ENCODE data around the gene SLC36A3. TPM values are rescaled to one million over a fixed set of nuclear protein-coding genes. Genes with fewer than 3 reads are reported as not detected.

The SLC36A3 gene
- total RNA-seq, 4 donors from 2014 or later = not detected

GRCh38 chr5:151233616-151234085 is 69.9 kb downstream of the SLC36A3 start:
- no peaks in the 10 kb centered on the region for H3K27me3 ChIP-seq
- TF ChIP-seq POLR2A (IDR thresholded peaks at IDR 0.05; ENCODE audit: low read depth) (no peak), EP300 (IDR thresholded peaks at IDR 0.05) (no peak), CTCF (IDR thresholded peaks at IDR 0.05) (no peak), POLR2AphosphoS5 (IDR thresholded peaks at IDR 0.05) (no peak)
- intact Hi-C loops (cut with DNase I) = no loop called here
- no peak overlapping the region for H3K4me3 ChIP-seq
- H3K4me1 ChIP-seq = peaks cover 20 to 37% (median 35%) of the 10 kb centered on the region in 4 donors
- 86% methylated on average over 8 of the region's 8 CpGs for WGBS
- H3K9me3 ChIP-seq = no peaks in the 10 kb centered on the region
- H3K36me3 ChIP-seq = no peaks in the 10 kb centered on the region
- no peak for DNase-seq (ENCODE audit: extremely low spot score)
- peak overlapping the region in 2 of 4 donors; percentile 74 to 76 for H3K27ac ChIP-seq (replicated peaks in 1 of 4)

- Histone ChIP-seq H3K4me3 (no peak overlapping the region), H3K27me3 (no peaks in the 10 kb centered on the region), H3K4me1 (peaks cover 18 to 22% (median 20%) of the 10 kb centered on the region in 4 donors), H3K9me3 (no peaks in the 10 kb centered on the region), H3K36me3 (no peaks in the 10 kb centered on the region), H3K27ac (replicated peaks in 1 of 4) (no peak overlapping the region)
- no peak for TF ChIP-seq CTCF (IDR thresholded peaks at IDR 0.05)
- TF ChIP-seq POLR2AphosphoS5 (IDR thresholded peaks at IDR 0.05) = no peak
- TF ChIP-seq POLR2A (IDR thresholded peaks at IDR 0.05; ENCODE audit: low read depth) = no peak
- TF ChIP-seq EP300 (IDR thresholded peaks at IDR 0.05) = no peak
- DNase-seq (ENCODE audit: extremely low spot score) = no peak
- intact Hi-C loops (cut with DNase I) = no loop called here
These were observed 72.2 kb downstream of the SLC36A3 start for GRCh38 chr5:151231359-151231758.

DNA sequence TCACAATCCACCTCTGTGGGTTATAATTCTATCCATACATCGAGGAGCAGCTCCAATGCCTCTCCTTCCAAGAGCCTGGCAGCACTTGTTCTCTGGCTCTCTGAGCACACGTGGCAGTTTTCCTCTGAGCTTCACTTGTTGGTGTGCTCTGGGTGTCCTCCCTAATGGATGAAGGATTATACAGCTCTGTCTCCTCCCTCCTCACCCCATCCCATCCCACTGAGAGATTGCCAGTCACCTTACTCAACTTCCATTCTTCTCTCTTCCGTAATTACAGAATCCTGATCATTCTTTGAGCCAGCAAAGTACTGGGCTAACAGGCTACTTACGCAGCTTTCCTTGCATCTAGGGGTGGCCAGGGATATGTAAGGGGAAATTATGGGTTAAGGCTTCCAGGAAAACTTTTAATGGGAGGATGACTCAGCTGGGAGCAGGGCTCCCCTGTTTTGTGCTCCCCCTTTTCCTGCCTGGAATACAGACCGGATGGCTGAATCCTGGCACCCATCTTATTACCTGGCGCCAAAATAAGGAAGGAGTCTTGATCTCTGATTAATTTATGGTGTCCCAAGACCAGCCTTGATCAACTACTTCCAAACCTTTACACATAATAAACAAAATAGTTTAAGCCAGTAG is 73.4 kb downstream of the SLC36A3 start:
- DNase-seq (ENCODE audit: extremely low spot score) = no peak
- no peaks in the 10 kb centered on the region for H3K27me3 ChIP-seq
- intact Hi-C loops (cut with DNase I) = no loop called here
- H3K4me3 ChIP-seq = no peak overlapping the region
- TF ChIP-seq POLR2A (IDR thresholded peaks at IDR 0.05; ENCODE audit: low read depth) (no peak), POLR2AphosphoS5 (IDR thresholded peaks at IDR 0.05) (peak in 1 of 2 donors; percentile 40), EP300 (IDR thresholded peaks at IDR 0.05) (peak; percentile 11), CTCF (IDR thresholded peaks at IDR 0.05) (no peak)
- H3K9me3 ChIP-seq = no peaks in the 10 kb centered on the region
- WGBS = 47% methylated on average over 6 of the region's 6 CpGs
- H3K4me1 ChIP-seq = peaks cover 14 to 18% (median 15%) of the 10 kb centered on the region in 4 donors
- no peaks in the 10 kb centered on the region for H3K36me3 ChIP-seq
- H3K27ac ChIP-seq (replicated peaks in 1 of 4) = peak overlapping the region in 2 of 4 donors; percentile 29 to 39

GRCh38 chr5:151228986-151229385 is 74.6 kb downstream of the SLC36A3 start:
- no peaks in the 10 kb centered on the region for H3K36me3 ChIP-seq
- DNase-seq (ENCODE audit: extremely low spot score) = no peak
- 83% methylated on average over 2 of the region's 2 CpGs for WGBS
- peaks cover 11 to 15% (median 12%) of the 10 kb centered on the region in 4 donors for H3K4me1 ChIP-seq
- no peak overlapping the region for H3K4me3 ChIP-seq
- H3K27ac ChIP-seq (replicated peaks in 1 of 4) = no peak overlapping the region
- no peaks in the 10 kb centered on the region for H3K27me3 ChIP-seq
- TF ChIP-seq POLR2AphosphoS5 (IDR thresholded peaks at IDR 0.05) (no peak), POLR2A (IDR thresholded peaks at IDR 0.05; ENCODE audit: low read depth) (no peak), EP300 (IDR thresholded peaks at IDR 0.05) (no peak), CTCF (IDR thresholded peaks at IDR 0.05) (no peak)
- H3K9me3 ChIP-seq = no peaks in the 10 kb centered on the region
- intact Hi-C loops (cut with DNase I) = no loop called here
